Smooth muscle cell of trachea (primary cell): ENCODE data around the gene GYS2. TPM values are rescaled to one million over a fixed set of nuclear protein-coding genes. Genes with fewer than 3 reads are reported as not detected.

Source experiments
- total RNA-seq: library from RNA; depleted of rRNA; stranded (reverse); fragments of >200 nt; gene quantifications from 2 replicates; pipeline ENCODE4 v1.2.1, GENCODE V29; 2014

Gene GYS2
- total RNA-seq = not detected in 2 replicates

GRCh38 chr12:21604245-21605101 lies at the start of gene GYS2:
GYS2 (minus strand) TSS chr12:21604847; CDS start chr12:21604592, 255 bp downstream.

GRCh38 chr12:21526053-21526452 lies 78.6 kb downstream of the GYS2 start, which contains the start of gene SPX:
SPX (plus strand) TSS chr12:21526296; CDS start chr12:21526473, 177 bp downstream.

GRCh38 chr12:21501258-21502163 lies 103.1 kb downstream of the GYS2 start, which contains the start of the genes GOLT1B and RECQL:
GOLT1B (plus strand) TSS chr12:21501789; CDS start chr12:21501924, 135 bp downstream.
RECQL (minus strand) TSS chr12:21501635; CDS start chr12:21499570, 2,065 bp downstream.

Other genes with a start within 250 kb of the GYS2 start
- gene IAPP, start 231.9 kb downstream of the GYS2 start, total RNA-seq = not detected in 2 replicates
- gene PYROXD1, start 167.2 kb downstream of the GYS2 start, total RNA-seq = 6.9 and 19.3 TPM in 2 replicates
- gene RECQL, start 103.2 kb downstream of the GYS2 start, total RNA-seq = 68.1 and 130 TPM in 2 replicates
- gene GOLT1B, start 103.1 kb downstream of the GYS2 start, total RNA-seq = 39.9 and 50.9 TPM in 2 replicates
- 0.50 TPM in 1 of 2 replicates, not detected in the other for gene SPX, start 78.6 kb downstream of the GYS2 start, total RNA-seq
- 530 and 968 TPM in 2 replicates for gene LDHB, start 53.0 kb upstream of the GYS2 start, total RNA-seq
- 7.3 and 10.6 TPM in 2 replicates for gene KCNJ8, start 169.9 kb upstream of the GYS2 start, total RNA-seq